Kidney (tissue), 14 donors: ENCODE data around the gene C11orf97. TPM values are rescaled to one million over a fixed set of nuclear protein-coding genes. Genes with fewer than 3 reads are reported as not detected.

Experiments used
- DNase-seq, 5 donors: peaks; one replicate each; pipeline ENCODE4 v3.0.0-alpha.2; 2013 to 2020
- FAIRE-seq: peaks from 2 replicates; lab custom pipeline; 2012; peaks lifted over from hg19 to GRCh38; lab: Jason Lieb, UNC
- H3K27ac ChIP-seq, 2 donors: one replicate each; pipeline ENCODE4 v1.7.0; 2013; ENCODE audit warnings: low read depth in 2 of 2, low read length in 2 of 2, inconsistent platforms in 1 of 2
- H3K27me3 ChIP-seq: one replicate; pipeline ENCODE4 v1.7.1; 2013; ENCODE audit warnings: low read length, inconsistent platforms; ENCODE audit not compliant: control insufficient read depth, insufficient read depth
- H3K36me3 ChIP-seq, 3 donors: one replicate each; pipeline versions ENCODE4 v1.7.0 to v1.7.1; 2013; ENCODE audit warnings: low read length in 3 of 3, control low read depth in 1 of 3, inconsistent platforms in 1 of 3; ENCODE audit not compliant: insufficient read depth in 3 of 3, control insufficient read depth in 2 of 3
- H3K4me1 ChIP-seq, 3 donors: one replicate each; pipeline versions ENCODE4 v1.7.0 to v1.7.1; 2013; ENCODE audit warnings: low read length in 3 of 3, inconsistent platforms in 1 of 3, low read depth in 1 of 3; ENCODE audit not compliant: control insufficient read depth in 2 of 3, insufficient read depth in 2 of 3
- H3K4me3 ChIP-seq, 3 donors: one replicate each; pipeline versions ENCODE4 v1.7.0 to v1.8.1; 2013; ENCODE audit warnings: low read length in 3 of 3, control low read depth in 1 of 3, inconsistent platforms in 1 of 3
- H3K9ac ChIP-seq, 3 donors: one replicate each; pipeline versions ENCODE4 v1.7.0 to v1.7.1; 2013; ENCODE audit warnings: low read length in 3 of 3, control low read depth in 1 of 3, inconsistent platforms in 1 of 3
- H3K9me3 ChIP-seq, 3 donors: one replicate each; pipeline versions ENCODE4 v1.7.0 to v1.7.1; 2013; ENCODE audit warnings: low read length in 3 of 3, control low read depth in 1 of 3, inconsistent platforms in 1 of 3; ENCODE audit not compliant: control insufficient read depth in 2 of 3, insufficient read depth in 1 of 3
- CTCF ChIP-seq: IDR thresholded peaks from 3 replicates; pipeline ENCODE4 v1.5.1; 2012; ENCODE audit warnings: mild to moderate bottlenecking, moderate library complexity, borderline replicate concordance; ENCODE audit not compliant: insufficient read depth; ENCODE audit errors: extremely low read depth
- intact Hi-C: fragments of 100-400 bp; cut with DNase I; formaldehyde crosslinking; loops from one replicate; pipeline ENCODE4 v1.11.1; 2022
- polyA plus RNA-seq: library from polyadenylated mRNA; stranded (reverse); fragments of 350-450 nt; fragmentation: Illumina TruSeq; extraction: RNeasy Lipid Tissue Mini Kit (QIAGEN cat#74804); gene quantifications from one replicate; pipeline ENCODE4 v1.2.3, GENCODE V29; 2014; ENCODE audit warnings: low read depth, low replicate concordance; ENCODE audit not compliant: insufficient read depth
- total RNA-seq: library from RNA; stranded (reverse); fragmentation: NEBNext Ultra II Directional; extraction: Animal tissue kit (Norgen Biotek cat#: 25700); gene quantifications from one replicate; pipeline ENCODE4 v1.2.1, GENCODE V29; 2021
- donor health status: control.
- donor health status: control.
- donor health status: control.
- donor health status: control.
- donor health status: control.
- donor health status: DM: yes; HTN: yes; CAD: no.
- donor health status: Normal renal cell carcinoma (clear cell type).

The C11orf97 gene
- total and polyA plus RNA-seq, 2 donors from 2014 or later = 1.5 TPM; not detected in 1

DNA sequence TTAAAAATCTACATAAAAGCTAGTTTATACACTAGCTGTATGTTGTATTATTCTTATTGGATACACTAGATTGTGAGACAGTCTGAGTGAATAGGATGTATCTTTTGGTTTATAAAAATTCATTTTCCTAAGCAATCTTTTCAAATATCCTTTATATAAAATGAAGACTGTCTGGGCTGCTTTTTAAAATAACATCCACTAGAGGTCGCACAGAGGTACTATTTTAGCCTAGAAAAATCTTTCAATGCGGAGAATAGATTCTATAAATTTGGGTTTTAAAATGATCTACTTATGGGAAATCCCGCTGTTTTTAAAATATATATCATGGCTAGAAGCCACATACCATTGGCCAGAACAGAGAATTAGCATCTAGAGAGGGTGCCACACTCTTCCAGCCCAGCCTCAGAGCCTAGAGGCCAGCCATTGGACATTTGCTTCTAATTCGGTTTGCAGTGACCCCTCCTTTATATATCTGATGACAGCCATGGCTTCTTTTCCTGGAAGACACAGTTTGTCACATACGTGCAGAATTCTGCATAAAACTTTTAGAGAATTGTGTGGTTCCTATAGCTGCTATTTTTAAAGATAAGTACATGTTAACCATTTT lies 7.3 kb downstream of the C11orf97 start:
- H3K27ac ChIP-seq = no peak overlapping the region
- FAIRE-seq (peak; percentile 88), DNase-seq (peak in 2 of 5 donors; percentile 49 to 61)
- no peak overlapping the region for H3K9ac ChIP-seq
- H3K36me3 ChIP-seq = no peaks in the 10 kb centered on the region
- H3K4me3 ChIP-seq = no peak overlapping the region
- no peaks in the 10 kb centered on the region for H3K4me1 ChIP-seq
- H3K27me3 ChIP-seq = no peaks in the 10 kb centered on the region
- peak; percentile 64 for TF ChIP-seq CTCF
- intact Hi-C loops = no loop called here
- H3K9me3 ChIP-seq = no peaks in the 10 kb centered on the region

- DNase-seq (no peak), FAIRE-seq (no peak)
- Histone ChIP-seq H3K36me3 (no peaks in the 10 kb centered on the region), H3K27me3 (no peaks in the 10 kb centered on the region), H3K9ac (no peak overlapping the region), H3K27ac (no peak overlapping the region), H3K4me3 (no peak overlapping the region), H3K9me3 (no peaks in the 10 kb centered on the region), H3K4me1 (no peaks in the 10 kb centered on the region)
- TF ChIP-seq CTCF = peak; percentile 40
- intact Hi-C loops = no loop called here
Measured at GRCh38 chr11:94521684-94522083, 9.4 kb downstream of the C11orf97 start.

GRCh38 chr11:94524341-94524740 lies 12.1 kb downstream of the C11orf97 start:
- H3K27me3 ChIP-seq = no peaks in the 10 kb centered on the region
- H3K9me3 ChIP-seq = no peaks in the 10 kb centered on the region
- H3K9ac ChIP-seq = no peak overlapping the region
- no peak for TF ChIP-seq CTCF
- intact Hi-C loops = no loop called here
- DNase-seq = no peak
- H3K4me3 ChIP-seq = no peak overlapping the region
- no peak overlapping the region for H3K27ac ChIP-seq
- no peaks in the 10 kb centered on the region for H3K4me1 ChIP-seq
- no peak for FAIRE-seq
- H3K36me3 ChIP-seq = no peaks in the 10 kb centered on the region
